SIG-M5 treated with dmso at 0.1 percent for 504 hours (cell line): ENCODE measurements around the gene CEP89.
A peak's percentile ranks its signal among the peaks of the same experiment; 100 is the strongest.
"Not testable (repeated sequence)": the region's sequence is repeated elsewhere in the genome, so short reads cannot be mapped to it uniquely, and the experiment has no call there.

ENCODE experiments used
- DNase-seq: peaks from one replicate; lab custom pipeline; 2025; ENCODE audit not compliant: unreplicated experiment; lab: John Stamatoyannopoulos, UW

The CEP89 gene

DNA sequence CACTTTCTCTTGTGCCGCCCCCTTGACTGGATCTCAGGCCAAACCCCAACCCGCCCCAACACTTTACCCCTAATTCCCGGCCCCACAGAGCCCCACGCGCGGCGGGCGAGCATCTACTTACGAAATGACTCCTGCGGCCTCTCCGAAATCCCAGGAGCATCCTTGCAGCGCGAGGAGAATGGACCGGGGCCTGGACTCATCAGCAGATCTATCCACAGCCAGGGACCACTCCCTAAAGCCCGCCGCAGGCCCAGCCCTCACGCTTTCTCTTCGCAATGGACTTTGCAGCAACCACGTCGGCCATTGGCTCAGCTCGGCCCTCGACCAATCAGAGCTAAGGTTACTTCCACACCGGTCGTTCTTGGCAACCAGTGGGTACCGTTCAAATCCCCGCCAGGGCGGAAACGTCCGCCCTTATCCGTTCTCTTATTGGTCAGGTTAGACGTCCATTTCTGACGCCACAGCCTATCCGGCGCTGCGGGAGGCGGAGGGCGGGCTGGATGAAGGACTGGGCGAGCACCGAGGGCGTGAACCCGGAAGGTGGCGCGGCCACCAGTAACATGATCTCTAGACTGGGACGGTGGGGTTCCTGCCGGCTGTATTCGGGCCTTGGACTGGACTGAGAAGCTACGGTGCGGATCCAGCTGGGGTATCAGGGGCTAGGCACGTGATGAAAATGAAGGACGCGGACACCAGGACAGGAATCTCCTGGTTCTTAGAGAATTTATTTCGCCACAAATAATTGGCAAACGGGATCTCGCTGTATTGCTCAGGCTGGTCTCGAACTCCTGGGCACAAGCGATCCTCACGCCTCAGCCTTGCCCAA lies at the start of gene CEP89, which contains the start of gene FAAP24:
TSS of gene CEP89 (minus strand) at position 244 of the 826 bp plus-strand sequence. CDS start at position 160, 84 bp downstream.
TSS of gene FAAP24 (plus strand) at position 528 of the 826 bp plus-strand sequence. CDS start 955 bp downstream, outside the sequence.
- DNase-seq = peak; percentile 98

DNA sequence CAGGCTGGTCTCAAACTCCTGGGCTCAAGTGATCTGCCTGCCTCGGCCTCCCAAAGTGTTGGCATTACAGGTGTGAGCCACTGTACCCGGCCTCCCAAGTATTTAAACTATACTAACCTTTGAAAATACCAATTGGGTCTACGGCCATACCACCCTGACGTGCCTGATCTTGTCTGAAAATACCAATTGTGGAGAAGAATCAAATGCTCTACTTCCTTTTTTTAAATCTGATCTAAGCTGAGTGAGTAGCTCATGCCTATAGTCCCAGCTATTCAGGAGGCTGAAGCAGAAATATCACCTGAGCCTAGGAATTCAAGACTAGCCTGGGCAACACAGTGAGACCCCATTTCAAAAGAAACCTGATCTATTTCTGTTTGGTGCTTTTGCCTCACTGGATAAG lies 39.1 kb upstream of the CEP89 start:
- DNase-seq = not testable (repeated sequence)

DNA sequence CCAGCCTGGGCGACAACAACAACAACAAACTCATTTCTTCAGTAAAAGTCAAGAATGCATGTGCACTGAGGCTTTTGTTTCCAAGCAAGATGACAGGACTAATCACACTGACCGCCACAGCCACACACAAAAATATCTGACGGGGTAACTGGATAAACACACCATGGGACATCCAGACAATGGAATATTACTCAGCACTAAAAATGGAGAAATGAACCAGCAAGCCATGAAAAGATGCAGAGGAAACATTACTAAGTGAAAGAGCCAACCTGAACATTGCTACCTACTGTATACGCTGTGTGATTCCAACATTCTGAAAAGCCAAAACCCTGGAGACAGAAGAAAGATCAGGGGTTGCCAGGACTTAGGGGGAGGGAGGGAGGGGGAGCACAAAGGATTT lies 37.0 kb upstream of the CEP89 start:
- no peak for DNase-seq

DNA sequence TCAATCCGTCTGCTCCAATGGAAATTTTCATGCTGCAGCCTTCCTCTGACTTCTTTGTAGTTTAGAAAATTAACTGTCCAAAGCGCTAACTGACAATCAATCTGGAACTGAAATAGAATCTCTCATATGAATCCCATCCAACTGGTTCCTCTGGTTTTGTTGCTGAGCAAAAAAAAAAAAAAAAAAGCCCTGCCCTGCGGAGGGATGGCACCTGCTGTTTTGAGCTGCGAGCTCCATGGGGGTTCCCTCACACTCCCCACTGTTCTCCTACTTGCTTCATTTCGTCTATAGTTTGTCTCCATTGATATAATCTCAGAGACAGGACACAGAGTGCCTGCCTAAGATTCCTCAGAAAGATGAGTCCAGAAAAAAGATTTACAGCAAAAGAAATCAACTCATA lies 33.7 kb upstream of the CEP89 start:
- DNase-seq = peak; percentile 36

DNA sequence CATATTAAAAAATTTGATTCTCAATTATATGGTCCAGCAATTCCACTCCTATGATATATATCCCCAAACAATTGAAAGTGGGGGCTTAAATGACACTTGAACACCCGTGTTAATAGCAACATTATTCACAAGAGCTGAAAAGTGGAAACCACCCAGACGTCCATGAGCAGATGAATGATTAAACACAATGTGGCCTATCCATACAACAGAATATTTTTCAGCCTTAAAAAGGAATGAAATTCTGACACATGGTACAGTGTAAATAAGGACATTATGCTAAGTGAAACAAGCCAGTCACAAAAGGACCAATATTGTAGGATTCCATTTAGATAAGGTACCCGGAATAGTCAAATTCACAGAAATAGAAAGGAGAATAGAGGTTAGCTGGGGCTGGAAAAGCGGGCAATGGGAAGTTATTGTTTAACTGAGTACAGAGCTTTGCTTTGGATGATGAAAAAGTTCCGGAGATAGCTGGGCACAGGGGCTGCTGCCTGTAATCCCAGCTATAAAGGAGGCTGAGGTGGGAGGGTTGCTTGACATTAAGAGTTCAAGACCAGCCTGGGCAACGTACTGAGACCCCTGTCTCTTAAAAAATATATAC lies 31.8 kb upstream of the CEP89 start:
- not testable (repeated sequence) for DNase-seq

DNA sequence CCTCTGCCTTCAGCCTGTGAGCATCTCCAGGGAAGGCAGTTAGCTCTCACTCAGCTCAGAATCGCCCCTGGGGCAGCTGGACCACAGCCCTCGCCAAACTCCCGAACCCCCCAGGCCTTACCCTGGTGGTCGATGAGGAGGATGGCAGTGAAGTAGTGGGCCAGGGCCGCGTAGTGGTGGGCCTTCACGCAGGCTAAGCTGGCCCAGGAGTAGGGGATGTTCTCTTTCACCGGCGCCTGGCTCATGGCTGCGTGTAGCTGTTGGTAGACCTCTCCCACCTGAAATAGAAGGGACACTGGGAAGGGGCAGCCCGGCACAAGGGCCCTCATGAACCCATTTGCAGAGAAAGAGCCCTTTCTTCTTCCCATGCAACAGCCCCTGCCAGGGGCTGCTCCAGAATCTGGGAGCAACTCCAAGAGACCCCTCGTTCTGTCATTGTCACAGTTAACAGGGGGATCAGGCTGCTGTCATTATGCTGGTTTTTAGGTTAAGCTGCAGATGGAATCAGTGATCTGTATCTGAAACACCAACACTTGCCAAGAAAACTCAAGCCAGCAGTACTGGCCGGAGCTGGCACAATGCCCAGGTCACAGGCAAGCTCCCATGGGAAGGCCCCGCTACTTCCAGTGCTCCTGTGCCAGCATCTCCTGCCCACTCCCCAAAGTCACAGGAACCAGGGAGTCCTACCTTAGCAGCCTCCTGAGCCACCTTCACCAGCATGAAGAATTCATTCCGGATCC lies 30.5 kb upstream of the CEP89 start:
- not testable (repeated sequence) for DNase-seq

DNA sequence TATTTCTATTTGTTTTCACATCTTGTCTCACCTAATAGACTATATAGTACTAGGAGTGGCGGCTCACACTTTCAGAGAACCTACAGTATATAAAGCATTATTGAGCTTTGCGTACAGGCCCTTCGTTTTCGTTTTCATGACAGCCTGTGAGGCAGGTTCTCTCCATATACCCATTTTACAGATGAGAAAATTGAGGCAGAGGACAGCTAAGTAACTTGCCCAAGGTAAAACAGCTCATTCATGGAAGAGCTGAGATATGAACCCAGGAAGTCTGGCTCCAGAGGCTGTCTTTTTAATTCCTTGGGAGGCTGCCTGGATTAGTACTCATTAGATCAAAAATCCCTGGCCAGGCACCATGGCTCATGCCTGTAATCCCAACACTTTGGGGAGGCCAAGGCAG lies 29.2 kb upstream of the CEP89 start:
- DNase-seq = no peak

DNA sequence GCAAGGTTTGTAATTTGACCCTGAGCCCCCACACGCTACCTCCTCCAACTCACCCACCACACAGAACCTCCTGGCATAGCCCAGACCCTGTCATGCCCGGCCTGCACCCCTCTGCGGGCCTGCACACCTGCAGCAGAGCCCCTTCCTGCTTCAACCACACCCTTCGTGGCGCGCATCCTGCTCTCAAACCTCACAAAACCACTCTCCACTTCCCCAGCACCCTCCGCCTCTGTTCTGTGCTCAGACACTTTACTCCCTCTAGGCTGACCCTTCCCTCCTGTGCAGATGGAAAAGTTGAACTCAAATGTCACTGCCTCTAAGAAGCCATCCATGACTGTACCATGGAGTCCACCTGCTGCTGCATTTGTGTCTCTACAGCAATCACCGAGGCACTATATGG lies 28.8 kb upstream of the CEP89 start:
- DNase-seq = no peak

DNA sequence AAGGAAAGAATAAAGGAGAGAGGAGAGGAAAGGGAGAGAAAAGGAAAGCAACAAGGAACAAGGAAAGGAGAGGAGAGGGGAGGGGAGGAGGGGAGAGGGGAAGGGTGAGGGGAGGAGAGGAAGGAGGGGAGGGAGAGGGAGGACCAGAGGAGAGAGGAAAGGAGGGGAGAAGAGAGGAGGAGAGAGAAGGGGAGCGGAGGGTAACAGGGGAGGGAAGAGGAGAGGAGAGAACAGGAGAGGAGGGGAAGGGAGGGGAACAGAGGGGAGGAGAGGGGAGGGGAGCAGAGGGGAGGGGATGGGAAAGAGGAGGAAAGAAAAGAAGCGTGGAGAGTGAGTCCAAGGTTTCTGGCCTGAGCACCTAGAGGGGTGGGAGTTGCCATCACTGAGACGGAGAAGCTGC lies 27.0 kb upstream of the CEP89 start:
- DNase-seq = no peak

DNA sequence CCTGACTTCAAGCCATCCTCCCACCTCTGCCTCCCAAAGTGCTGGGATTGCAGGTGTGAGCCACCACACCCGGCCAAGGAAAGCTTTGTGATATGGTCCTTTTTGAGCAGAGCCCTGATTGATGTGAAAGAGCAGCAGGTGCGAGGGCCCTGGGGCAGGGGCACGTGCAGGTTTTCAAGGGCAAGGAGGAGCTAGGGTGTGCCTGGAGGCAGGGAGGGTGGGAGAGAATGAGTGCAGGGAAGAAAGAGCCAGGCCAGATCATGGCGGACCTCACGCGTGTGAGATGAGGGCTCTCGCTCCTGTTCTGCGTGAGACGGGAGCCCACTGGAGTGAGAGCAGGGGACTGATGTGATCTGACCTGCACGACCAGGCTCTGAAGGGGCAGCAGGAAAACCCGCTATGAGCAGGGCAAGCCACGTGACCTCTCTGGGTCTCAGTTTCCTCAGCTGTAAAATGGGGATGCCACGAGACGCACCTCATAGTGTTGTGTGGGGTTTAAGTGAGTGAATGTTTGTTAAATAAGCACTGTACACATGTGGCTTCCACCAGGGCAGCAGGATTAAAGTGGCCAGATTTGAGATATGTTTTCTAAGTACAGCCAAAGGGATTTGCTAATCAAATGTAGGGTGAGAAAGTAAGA lies 26.1 kb upstream of the CEP89 start:
- DNase-seq = no peak

DNA sequence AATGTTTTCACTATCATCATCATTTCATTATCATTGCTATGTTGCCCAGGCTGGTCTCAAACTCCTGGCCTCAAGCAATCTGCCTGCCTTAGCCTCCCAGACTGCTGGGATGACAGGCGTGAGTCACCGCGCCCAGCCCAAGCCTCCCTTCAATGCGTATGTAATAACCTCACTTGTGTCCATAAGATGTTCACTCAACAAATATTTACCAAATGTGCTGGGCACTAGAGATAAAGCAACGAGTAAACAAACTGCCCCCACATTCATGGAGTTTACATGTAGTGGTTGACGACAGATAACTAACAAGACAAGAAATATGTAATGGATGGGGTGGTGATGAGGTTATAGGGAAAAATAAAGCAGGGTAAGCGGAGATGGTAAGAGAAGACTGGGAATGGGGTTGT lies 25.3 kb upstream of the CEP89 start:
- not testable (repeated sequence) for DNase-seq

DNA sequence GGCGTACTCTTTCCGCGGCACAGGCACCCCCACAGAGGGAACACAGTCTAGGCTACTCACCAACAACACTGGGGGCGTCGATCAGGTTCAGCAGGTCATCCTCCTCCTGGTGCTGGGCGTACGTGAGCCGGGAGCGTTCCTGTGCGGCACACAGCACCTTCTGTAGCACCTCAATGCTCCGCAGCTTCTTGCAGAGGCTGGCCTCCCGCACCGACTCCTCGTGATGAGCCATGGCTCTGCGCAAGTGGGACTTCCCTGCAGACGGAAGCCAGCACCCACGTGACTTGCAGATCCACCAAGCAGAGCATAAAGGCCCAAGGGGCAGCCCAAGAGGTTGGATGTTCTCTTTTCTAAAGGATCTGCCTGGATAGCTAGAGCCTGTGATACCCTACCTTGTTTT lies 24.2 kb upstream of the CEP89 start:
- DNase-seq = not testable (repeated sequence)

DNA sequence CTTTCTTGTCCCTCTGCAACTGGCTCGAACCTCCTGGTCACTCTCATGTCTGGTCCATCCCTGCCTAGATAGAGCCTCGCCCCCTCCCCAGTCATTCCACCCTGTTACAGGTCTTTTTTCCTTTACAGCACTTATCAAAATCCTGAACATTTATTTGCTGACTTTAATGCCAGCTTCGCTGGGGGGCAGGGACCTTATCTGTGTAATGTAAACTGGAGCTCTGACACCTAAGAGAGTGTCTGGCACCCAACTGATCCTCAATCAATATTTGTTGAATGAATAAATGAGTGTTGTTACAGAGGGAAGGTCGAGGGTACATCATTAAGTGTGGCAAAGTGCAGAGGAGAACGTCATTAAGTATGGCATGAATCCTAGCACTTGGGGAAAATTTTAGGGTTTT lies 17.0 kb upstream of the CEP89 start:
- no peak for DNase-seq

DNA sequence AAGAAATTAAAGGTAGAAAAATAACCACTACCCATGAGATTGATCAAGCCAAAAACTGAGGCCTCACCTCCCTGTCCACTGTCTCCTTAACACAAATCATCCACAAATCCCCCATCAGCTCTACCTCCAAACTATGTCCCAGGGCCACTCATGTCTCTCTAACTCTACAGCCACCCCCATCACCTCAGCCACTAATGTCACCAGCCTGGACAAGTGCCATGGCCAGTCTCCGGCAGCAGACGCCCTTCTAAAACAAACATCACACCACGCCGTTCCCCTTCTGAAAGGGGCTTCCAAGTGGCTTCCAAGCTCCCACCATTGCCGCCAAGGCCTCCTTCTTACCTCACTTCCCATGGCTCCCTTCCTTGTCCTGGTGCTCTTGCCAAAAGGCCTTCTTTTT lies 16.5 kb upstream of the CEP89 start:
- DNase-seq = not testable (repeated sequence)

DNA sequence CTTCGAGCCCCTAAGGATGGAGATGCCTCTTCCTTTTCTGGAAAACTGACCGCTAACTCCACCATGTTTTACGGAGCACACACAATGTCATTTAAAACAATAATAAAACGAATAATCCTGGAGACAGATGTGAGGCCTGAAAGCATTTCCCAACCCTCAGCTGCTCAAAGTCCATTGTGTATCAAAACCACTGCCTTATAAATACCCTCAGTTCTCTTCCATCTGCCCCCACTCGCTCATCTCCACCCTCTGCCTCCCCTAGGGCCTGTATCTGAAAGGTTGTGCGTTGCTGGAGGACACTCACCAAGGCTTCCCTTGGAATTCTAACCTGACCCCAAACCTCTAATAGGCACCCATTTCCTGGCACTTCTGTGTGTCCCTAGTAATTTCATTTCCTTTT lies 10.7 kb upstream of the CEP89 start:
- not testable (repeated sequence) for DNase-seq

DNA sequence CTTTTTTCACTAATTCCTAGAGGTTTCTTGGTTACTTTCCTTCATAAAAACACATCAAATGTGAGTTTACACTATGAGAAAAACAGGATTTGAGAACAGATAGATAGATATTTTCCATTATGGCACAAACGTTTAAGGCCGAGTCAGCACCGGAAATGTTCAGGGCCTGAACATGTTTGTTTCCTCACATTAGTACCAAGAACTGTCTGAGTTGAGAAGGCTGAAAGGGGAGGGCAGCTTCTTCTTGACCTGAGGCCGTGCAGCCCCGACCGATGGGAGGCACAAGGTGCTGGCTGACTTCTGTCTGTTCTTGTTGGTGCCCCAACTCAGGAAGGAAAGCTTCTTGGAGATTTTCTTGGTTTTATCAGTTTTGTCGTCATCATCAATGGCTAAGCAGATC lies 8.0 kb upstream of the CEP89 start:
- DNase-seq = not testable (repeated sequence)

DNA sequence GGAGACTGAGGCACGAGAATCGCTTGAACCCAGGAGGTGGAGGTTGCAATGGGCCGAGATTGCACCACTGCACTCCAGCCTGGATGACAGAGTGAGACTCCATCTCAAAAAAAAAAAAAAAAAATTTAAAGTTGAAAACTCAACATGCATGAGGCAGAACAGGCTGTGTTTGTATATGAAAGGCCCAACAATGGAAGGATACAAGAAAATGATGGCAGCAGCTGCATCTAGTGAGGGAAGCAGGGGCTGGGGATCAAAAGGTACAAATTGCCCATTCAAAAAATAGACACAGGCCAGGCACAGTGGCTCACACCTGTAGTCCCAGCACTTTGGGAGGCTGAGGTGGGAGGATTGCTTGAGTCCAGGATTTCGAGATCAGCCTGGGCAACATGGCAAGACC lies 6.1 kb upstream of the CEP89 start:
- not testable (repeated sequence) for DNase-seq

DNA sequence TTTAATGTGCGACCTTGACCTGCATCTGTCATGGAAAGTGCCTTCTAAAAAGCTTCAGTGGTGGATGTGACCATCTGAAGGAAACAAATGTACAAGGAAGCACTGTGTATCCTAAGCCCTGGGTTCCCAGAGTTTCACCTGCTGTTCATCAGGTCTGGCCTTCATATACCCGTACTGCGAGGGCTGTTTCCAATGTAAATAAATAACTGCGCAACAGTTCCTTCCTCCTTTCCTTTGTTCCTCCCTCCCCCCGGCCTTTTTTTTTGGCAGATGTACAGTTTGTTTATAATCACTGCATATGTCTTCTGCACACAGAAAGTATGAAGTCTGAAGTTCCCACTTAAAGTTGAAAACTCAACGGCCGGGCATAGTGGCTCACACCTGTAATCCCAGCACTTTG lies 5.5 kb upstream of the CEP89 start:
- peak; percentile 12 for DNase-seq

DNA sequence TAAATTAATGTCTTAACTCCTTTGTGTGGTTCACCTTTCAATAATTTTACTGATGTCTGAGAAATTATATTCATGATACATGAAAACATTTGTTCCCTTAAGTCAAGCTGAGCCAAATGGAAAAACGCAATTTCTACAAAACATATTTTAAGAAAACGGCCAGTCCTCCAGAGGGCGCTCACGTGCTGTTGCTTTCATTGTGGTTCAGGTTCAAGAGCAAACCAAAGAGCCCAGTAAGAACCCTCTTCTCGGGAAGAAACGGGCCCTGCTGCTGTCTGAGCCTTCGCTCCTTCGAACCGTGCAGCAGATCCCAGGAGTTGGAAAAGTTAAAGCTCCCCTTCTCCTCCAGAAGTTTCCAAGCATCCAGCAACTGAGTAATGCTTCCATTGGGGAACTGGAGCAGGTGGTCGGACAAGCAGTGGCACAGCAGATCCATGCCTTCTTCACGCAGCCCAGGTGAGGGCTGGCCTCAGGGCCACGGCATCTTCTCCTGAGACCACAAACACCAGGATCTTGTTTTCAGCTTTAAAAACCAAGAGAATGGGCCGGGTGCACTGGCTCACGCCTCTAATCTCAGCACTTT lies 4.6 kb upstream of the CEP89 start:
- DNase-seq = peak; percentile 72

DNA sequence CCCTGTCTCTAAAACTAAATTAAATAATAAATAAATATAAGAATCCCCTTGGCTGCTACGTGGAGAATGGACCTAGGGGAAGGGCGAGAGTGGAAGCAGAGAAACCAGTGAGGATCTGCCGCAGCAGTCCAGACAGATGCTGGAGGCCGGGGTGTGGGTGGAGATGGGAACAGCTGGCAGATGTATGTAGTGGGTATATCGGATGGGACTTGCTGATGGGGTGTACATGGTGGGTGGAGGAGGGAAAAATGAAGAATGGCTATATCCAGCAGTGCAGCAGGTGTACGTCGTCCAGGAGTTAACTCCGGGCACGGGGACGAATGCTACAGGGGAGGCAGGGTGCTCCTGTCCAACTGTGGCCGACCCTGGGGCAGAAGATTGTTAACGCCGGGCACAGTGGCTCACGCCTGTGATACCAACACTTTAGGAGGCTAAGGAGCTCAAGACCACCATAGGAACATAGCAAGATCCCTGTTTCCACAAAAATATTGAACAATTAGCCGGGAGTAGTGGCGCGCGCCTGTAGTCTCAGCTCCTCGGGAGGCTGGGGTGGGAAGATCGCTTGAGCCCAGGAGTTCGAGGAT lies 654 bp downstream of the CEP89 start:
- no peak for DNase-seq

DNA sequence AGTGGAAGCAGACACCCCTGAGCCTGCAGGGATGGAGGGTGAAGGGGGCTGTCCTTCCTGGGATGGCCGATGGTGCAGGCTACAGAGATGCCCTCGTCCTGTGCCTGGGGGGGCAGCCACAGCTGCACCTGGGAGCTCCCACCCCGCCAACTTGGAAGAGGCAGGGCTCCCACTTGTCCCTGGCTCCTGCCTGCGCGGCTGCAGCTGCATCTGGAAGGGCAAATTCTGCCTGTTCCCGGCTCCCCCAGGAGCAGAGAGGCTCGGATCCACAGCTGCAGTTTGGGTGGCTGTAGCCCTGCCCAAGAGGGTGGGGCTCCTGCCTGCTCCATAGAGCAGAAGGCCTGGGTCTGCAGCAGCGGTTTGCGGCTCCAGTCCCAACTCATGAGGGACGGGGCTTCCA lies 2.2 kb downstream of the CEP89 start:
- no peak for DNase-seq
